HG03521 (cell line): ENCODE results near the gene ARL2BP.
A peak's percentile ranks its signal among the peaks of the same experiment; 100 is the strongest.
"Not testable (repeated sequence)": the region's sequence is repeated elsewhere in the genome, so short reads cannot be mapped to it uniquely, and the experiment has no call there.

Experiments used
- ATAC-seq: cut with Tn5 transposase; IDR thresholded peaks from one replicate; pipeline ENCODE4 v1.9.1; 2021; ENCODE audit warnings: mild to moderate bottlenecking, moderate library complexity; ENCODE audit not compliant: unreplicated experiment

ARL2BP gene

DNA sequence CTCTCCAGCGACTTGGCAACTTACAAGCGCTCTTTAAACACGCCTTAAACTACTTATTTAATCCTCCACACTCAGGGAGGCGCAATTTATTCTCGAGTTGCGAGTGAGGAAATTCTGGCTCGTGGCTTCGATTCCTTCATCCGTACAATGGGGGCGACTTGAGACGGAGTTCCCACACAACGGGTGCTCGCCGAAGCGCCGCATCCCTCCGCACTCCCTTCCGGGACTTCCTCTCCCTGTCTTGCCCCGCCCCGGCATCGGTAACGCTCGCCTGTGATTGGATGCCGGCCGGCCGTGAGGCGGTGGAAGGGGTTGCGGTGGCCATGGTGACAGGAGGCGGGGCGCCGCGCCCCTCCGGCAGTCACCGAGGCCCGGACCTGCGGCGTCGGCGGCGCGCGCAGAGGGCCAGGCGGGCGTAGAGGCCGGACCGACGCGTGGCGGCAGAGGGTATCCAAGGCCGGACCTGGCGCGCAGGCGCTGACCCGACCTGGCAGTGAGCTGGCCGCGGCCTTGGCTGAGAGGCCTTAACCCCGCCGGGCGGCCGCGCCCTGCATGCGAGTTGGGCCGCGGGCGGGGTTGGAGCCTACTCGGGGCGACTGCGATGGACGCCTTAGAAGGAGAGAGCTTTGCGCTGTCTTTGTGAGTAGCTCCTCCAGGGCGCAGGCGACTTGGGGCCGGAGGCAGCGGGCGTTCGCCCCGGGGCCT lies at the start of gene ARL2BP:
Gene ARL2BP, plus strand, starts transcription at position 493 of the 705 bp plus-strand sequence. Its CDS starts 109 bp downstream, at position 602.
- ATAC-seq = peak; percentile 93

DNA sequence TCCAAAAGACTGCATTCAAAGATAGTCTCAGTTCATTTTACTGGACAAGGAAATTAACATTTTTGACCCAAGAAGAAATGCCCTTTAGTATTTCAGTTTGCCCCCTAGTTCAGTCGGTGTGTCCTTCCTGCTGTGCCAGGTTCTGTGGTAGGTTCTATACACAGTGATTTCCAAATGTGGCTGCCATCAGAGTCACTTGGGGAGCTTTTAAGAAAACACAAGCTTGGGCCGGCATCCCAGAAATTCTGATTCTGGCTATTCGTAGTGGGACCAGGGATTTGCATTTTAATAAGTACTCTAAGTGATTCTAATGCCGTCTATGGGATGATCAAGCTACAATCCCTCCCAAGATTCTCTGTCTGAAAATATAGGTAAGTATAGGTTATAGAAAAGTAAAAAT lies 48.8 kb upstream of the ARL2BP start:
- no peak for ATAC-seq

DNA sequence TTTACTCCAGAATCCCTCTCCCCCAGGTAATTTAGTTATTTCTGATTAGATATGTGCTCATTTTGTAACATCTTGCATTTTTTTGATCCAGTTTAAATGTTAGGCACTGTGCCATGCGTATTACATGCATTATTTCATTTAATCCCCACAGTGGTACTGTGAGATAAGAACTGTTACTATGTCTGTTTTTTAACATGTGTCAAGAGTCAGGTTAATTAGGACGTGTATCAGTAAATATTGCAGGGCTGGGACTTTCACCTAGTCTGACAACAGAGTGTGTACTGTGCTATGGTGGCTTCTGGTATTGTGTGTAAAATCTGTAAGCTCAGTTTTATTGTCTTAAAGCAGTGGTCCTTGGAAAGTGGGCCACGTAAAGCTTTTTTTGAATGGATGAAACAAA lies 48.3 kb upstream of the ARL2BP start:
- no peak for ATAC-seq

DNA sequence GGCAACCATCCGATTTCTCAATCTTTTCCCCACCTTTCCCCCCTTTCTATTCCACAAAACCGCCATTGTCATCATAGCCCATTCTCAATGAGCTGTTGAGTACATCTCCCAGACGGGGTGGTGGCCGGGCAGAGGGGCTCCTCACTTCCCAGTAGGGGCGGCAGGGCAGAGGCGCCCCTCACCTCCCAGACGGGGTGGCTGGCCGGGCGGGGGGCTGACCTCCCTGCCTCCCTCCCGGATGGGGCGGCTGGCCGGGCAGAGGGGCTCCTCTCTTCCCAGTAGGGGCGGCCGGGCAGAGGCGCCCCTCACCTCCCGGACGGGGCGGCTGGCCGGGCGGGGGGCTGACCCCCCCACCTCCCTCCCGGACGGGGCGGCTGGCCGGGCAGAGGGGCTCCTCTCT lies 44.7 kb upstream of the ARL2BP start:
- ATAC-seq = not testable (repeated sequence)

DNA sequence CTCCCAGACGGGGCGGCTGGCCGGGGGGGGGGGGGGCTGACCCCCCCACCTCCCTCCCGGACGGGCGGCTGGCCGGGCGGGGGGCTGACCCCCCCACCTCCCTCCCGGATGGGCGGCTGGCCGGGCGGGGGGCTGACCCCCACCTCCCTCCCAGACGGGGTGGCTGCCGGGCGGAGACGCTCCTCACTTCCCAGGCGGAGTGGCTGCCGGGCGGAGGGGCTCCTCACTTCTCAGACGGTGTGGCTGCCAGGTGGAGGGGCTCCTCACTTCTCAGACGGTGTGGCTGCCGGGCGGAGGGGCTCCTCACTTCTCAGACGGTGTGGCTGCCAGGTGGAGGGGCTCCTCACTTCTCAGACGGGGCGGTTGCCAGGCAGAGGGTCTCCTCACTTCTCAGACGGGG lies 44.1 kb upstream of the ARL2BP start:
- ATAC-seq = not testable (repeated sequence)

DNA sequence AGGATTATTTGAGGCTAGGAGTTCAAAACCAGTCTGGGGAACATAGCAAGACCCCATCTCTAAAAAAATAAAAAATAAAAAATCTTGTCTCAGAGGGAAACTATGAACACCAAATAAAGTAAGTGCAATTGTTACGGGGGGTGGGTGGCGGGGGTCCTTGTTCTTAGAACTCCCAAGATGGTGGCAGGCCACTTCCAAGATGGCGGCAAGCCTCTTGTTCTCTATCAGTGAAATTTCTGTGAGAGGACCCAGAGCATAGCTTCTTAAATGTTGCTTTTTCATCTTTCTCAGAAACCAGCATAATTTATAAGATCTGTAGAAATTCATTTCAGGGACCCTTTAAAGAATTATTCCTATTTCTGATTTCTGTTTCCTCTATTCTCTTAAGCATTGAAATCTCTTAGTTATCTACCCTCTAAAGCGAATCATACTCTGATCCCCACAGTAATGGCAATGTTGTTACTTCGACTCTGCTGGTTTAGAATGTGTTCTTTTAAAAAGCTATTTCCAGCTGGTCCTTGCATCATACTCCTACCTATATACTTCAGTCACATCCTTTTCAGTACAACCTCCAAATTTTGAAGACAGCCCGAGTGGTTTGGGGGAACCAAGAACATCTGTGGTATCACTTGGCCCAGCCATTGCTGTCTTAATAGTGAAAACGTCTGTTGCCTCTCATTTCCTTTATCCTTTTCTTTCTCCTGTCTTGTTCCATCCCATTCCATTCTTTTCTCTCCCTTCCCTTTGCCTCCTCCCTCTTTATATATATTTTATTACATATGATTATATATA lies 42.8 kb upstream of the ARL2BP start:
- ATAC-seq = no peak

DNA sequence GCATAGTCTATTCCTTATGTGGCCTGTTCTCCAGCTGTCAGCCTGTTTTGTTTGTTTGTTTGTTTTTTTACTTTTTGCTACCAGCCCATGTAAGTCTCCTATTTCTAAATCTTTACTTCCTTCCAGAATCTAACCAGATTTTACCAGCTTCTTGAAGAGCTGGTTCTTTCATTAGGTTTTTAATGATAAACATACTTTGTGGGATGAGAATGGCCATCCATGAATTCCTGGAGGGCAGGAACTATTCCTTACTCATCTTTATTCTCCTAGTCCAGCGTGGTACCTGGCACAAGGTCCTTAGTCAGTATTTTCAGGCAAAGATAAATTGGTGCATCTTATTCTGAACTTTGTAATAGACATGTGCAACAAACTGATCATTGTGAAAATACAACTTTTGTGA lies 41.6 kb upstream of the ARL2BP start:
- ATAC-seq = no peak

DNA sequence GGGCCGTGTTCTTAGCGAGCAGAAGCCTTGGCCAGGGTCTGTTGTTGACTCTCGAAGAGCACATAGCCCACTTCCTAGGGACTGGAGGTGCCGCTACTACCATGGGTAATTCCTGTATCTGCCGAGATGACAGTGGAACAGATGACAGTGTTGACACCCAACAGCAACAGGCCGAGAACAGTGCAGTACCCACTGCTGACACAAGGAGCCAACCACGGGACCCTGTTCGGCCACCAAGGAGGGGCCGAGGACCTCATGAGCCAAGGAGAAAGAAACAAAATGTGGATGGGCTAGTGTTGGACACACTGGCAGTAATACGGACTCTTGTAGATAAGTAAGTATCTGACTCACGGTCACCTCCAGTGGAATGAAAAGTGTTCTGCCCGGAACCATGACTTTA lies 40.4 kb upstream of the ARL2BP start:
- ATAC-seq = no peak

DNA sequence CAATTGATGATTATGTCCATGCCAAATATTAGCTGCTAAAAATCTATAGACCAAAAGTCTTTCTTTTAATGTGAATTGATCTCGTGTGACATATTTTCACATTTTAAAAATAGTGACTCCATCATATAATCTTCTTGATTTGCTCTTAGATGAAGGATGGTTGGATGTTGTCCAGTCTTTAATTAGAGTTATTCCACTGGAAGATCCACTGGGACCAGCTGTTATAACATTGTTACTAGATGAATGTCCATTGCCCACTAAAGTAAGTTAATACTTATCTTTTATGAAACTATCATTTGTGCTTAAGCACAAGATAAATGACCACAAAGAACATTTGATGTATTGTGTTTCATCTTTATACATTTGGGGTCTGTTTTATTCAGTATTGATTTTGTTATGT lies 36.1 kb upstream of the ARL2BP start:
- no peak for ATAC-seq

DNA sequence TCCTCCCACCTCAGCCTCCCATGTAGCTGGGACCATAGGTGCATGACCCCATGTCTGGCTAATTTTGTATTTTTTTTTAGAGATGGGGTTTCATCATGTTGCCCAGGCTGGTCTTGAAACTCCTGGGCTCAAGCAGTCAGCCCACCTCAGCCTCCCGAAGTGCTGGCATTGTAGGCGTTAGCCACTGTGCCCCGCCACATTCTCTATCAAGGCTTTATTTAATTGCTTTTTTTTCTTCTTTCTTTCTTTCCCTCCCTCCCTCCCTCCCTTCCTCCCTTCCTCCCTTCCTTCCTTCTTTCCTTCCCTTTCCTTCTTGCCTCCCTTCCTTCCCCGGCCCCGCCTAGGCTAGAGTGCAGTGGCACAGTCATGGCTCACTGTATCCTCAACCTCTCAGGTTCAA lies 35.3 kb upstream of the ARL2BP start:
- no peak for ATAC-seq

DNA sequence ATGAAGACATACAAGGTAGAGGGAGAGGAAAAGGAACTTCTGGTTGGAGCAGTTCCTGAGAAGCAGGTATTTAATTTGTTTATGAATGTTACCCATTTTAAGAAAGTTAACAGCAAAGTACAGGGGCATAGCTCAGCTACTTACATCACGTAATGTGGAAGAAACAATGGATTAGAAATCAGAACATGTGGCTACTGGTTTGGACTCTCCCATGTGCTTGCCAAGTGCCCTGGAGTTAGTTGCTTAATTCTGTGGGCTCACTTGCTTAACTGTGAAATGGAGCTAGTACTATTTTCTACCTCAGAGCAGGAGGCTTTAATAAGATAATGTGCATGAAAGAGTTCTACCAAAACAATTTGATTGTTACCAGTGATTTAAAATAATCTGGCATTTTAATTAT lies 31.6 kb upstream of the ARL2BP start:
- ATAC-seq = no peak

DNA sequence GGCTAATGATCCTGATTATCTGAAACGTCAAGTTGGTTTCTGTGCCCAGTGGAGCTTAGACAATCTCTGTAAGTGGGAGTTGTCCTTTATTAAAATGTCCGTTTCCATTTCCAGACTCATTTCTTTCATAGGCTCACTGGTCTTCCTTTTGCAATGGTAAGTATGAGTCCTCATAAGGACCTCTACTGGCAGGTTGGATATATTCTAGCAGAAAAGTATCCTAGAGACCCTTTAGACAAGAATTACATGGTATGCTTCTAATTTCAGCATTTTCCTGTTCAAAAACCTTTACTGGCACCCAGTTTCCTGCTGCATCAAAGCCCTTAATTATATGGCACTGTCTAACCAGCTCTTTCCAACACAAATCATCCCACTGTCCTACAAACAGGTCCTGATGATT lies 28.1 kb upstream of the ARL2BP start:
- no peak for ATAC-seq

DNA sequence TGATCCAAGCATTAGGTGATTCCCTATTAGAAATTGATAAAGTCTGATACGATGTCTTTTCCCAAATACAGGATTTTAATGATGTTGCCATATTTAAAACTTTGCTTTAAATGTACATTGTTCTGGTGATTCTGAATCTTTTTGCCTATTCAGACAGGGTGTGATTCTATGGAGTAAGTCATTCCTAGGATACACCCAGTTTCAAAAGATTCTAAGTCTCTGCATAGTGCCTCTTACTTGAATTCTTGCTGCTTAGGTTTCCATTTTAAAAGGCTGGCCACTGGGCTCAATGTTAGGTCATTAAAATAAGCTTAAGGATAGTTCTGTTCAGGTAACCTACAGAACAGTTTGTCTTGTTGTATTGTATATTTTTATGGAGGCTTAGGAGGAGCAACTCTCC lies 22.0 kb upstream of the ARL2BP start:
- ATAC-seq = no peak

DNA sequence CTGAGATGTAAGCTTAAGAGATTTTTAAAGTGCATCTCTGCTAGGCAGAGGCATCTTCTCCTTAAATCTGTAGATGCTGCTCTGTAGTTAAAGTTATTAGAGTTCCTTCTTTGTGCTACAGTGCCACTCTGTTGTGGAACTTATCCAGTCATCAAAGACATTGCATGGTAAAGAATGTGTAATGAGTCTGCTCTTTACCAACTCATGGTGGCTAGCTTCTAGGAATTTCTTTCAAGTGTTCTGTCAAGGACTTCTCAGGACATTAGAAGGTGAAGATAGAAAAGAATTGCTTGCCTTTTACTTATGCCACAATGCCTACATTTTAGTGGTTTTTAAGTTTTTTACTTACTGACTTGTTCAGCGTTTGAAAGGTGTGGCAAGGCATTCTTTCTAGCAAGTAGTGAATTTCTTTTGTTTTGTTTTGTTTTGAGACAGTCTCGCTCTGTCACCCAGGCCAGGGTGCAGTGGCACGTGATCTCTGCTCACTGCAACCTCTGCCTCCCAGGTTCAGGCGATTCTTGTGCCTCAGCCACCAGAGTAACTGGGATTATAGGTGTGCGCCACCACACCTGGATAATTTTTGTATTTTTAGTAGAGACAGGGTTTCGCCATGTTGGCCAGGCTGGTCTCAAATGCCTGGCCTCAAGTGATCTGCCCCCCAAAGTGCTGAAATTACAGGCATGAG lies 20.3 kb upstream of the ARL2BP start:
- no peak for ATAC-seq

DNA sequence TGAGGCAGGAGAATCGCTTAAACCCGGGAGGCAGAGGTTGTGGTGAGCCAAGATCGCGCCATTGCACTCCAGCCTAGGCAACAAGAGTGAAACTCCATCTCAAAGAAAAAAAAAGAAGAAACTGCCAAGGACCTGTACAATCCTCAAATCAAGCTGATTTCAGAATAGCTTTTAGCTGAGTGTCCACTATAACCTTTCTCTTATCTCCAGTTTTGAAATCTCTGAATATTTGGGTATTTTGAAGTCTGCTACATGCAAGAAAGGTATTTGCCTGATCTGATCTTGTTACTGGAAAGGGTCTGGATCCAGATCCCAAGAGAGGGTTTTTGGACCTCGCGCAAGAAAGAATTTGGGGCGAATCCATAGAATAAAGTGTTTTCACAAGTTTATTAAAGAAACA lies 19.1 kb upstream of the ARL2BP start:
- ATAC-seq = no peak

DNA sequence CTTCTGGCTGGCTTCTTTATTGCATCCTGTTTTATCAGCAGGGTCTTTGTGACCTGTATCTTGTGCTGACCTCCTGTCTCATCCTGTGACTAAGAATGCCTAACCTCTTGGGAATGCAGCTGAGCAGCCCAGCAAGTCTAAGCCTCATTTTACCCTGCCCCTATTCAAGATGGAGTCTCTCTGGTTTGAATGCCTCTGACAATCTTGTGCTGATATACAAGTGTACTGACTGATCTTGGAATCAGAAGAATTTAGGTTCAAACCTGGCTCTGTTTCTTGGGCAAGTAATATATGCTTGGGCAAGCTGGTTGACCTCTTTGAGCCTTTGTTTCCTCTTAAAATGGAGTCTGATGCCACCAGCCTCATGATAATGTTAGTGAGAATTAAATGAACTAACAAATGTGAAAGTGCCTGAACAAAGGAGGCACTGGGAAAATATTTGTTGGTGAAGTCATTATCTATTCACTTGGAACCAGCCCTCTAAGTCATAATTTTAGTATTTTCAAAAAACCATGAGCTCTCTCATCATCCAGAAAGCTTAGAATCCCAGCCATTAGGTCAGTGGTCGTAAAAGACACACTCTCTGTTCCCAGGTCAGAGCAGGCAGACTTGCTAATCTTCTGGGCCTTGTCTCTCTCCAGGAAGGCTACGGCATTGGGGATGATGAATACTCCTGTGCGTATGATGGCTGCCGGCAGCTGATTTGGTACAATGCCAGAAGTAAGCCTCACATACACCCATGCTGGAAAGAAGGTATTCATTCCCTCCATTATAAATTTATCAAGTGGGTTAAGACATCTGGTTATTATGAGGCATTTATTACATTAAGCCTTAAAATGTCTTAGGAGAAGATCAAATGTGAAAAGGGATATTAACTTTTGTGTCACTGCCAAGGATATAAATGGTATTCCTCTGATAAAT lies 18.1 kb upstream of the ARL2BP start:
- no peak for ATAC-seq

DNA sequence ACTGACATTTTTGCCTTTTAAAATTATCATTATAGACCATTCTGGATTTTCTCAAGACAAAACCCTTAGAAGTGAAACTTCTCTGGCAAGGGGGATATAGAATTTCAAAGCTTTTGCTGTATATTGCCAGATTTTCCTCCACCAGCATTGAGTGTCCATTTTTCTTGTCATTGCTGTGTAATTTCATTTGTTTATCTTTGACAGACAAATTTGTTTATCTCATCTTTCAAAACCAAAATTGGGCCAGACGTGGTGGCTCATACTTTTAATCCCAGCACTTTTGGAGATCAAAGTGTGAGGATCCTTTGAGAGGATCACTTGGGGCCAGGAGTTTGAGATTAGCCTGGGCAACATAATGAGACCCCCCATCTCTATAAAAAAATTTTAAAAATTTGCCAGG lies 16.0 kb upstream of the ARL2BP start:
- no peak for ATAC-seq

DNA sequence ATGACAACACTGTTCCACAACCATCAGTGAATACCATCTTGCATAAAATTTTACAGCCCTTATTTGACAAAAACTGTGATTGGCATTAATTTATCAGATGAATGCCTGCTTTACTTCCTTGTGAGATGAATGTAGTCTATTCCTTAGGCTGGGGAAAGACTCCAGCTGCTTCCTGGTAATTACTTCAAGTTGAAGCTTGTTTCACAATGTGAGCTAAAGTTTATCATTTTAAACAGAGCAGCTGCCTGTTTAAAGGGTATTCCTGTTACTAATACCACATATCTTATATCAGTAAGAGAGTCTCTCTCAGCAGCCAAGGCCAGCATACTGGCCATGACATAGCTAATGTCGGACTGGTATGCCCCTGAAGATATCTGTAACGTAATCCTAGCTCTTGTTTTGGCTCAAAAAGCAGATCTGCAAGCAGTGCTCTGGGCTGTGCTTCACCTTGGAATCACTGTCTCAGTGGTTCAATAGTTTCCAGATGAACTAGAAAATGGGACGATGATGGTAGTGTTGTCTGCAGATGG lies 13.2 kb upstream of the ARL2BP start:
- ATAC-seq = no peak

DNA sequence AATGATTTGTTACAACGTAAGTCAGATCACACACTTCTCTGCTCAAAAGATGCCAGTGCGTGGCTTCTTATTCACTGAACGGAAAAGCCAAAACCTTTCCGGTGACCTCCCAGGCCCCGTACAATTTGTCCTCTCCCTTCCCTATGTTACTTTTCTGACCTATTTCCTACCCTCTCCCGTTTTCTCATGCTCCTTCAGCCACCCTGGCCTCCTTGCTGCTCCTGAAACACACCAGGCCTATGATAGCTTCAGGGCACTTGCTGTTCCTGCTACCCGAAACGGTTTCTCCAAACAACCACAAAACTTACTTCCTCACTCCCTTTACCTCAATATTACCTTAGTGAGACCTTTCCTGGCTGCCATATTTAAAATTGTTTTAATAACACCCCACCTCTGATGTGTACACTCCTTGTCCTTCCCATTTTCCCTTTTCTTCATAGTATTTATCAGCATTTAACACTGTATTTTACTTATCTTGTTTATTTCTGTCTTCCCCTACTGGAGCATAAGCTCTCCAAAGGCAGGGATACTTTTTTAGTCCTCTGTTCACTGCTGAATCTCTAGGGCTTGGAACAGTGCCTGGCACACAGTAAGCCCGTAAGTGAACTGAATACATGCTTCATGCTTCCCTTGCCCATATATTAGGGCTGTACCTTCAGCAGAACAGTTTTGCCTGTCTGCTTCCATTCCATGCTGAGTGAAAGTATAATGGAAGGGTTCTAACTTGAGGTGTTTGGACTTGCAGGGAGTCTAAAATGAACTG lies 10.9 kb upstream of the ARL2BP start:
- ATAC-seq = no peak

DNA sequence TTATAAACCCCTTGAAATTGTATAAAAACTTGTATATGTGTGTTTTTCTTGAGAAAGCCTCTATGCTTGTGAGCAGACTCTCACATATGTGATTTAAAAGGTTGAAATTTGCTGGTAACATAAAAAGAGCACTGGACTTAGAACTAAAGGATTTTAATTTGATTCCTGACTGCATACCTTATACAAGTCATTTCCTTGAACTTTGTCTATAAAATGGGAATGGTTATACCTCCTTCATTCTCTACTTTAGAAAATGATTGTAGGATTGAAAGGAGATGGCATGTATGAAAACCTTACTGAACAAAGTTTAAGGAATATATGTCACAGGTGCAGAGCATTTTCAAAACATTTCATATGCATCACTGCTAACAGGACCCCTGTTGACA lies 10.4 kb upstream of the ARL2BP start:
- no peak for ATAC-seq
